Small intestine (tissue), 7 donors: ENCODE results near the gene C2CD2. TPM values are rescaled to one million over a fixed set of nuclear protein-coding genes. Genes with fewer than 3 reads are reported as not detected.

Experiments
- DNase-seq, 2 donors: peaks; one replicate each; pipeline versions ENCODE4 v3.0.0 to v3.0.0-alpha.2; 2013
- FAIRE-seq: peaks from 2 replicates; lab custom pipeline; 2012; peaks lifted over from hg19 to GRCh38; lab: Jason Lieb, UNC
- H3K27ac ChIP-seq, 3 donors: one replicate each; pipeline ENCODE4 v1.5.1; 2013; ENCODE audit warnings: low read length in 2 of 3, mild to moderate bottlenecking in 2 of 3, control low read depth in 1 of 3, inconsistent platforms in 1 of 3, low read depth in 1 of 3, moderate library complexity in 1 of 3
- H3K27me3 ChIP-seq, 3 donors: one replicate each; pipeline ENCODE4 v1.6.1; 2013; ENCODE audit warnings: low read length in 3 of 3, inconsistent platforms in 1 of 3; ENCODE audit not compliant: control insufficient read depth in 3 of 3, insufficient read depth in 3 of 3
- H3K36me3 ChIP-seq, 3 donors: one replicate each; pipeline ENCODE4 v1.6.1; 2013; ENCODE audit warnings: low read length in 3 of 3, inconsistent platforms in 1 of 3, low read depth in 1 of 3, mild to moderate bottlenecking in 1 of 3, moderate library complexity in 1 of 3; ENCODE audit not compliant: control insufficient read depth in 3 of 3, insufficient read depth in 2 of 3
- H3K4me1 ChIP-seq, 3 donors: one replicate each; pipeline ENCODE4 v1.6.1; 2013; ENCODE audit warnings: low read length in 2 of 3, inconsistent platforms in 1 of 3, low read depth in 1 of 3, mild to moderate bottlenecking in 1 of 3, moderate library complexity in 1 of 3; ENCODE audit not compliant: control insufficient read depth in 3 of 3, insufficient read depth in 2 of 3
- H3K4me3 ChIP-seq, 3 donors: one replicate each; pipeline ENCODE4 v1.5.1; 2013; ENCODE audit warnings: low read length in 3 of 3, control low read depth in 1 of 3, inconsistent platforms in 1 of 3, low read depth in 1 of 3, mild to moderate bottlenecking in 1 of 3, moderate library complexity in 1 of 3
- H3K9me3 ChIP-seq, 2 donors: one replicate each; pipeline ENCODE4 v1.6.1; 2013; ENCODE audit warnings: low read depth in 1 of 2, low read length in 1 of 2; ENCODE audit not compliant: control insufficient read depth in 2 of 2, insufficient read depth in 1 of 2
- WGBS, 3 donors: extraction: QIAGEN DNeasy Blood & Tissue Kit; methylation state at CpG; one replicate each; pipeline ENCODE4 v1.1.7; 2013; 5-methylcytosine and 5-hydroxymethylcytosine counted together
- polyA plus RNA-seq, 4 donors: library from polyadenylated mRNA; stranded (reverse) in 3 of 4; unstranded in 1 of 4; fragments of 200-250 nt in 3 of 4; fragments of 120-200 nt in 1 of 4; gene quantifications; one replicate each; pipeline versions ENCODE4 v1.2.1 to v1.2.3, GENCODE V29; 2013
- donor health status: healthy with polysubstance abuse.
- donor health status: control.
- donor health status: control.
- donor health status: Bipolar disorder and iron deficiency.
- donor health status: healthy.

Gene C2CD2
- polyA plus RNA-seq, 4 donors: 2.2 to 11.1 (median 6.7) TPM

DNA sequence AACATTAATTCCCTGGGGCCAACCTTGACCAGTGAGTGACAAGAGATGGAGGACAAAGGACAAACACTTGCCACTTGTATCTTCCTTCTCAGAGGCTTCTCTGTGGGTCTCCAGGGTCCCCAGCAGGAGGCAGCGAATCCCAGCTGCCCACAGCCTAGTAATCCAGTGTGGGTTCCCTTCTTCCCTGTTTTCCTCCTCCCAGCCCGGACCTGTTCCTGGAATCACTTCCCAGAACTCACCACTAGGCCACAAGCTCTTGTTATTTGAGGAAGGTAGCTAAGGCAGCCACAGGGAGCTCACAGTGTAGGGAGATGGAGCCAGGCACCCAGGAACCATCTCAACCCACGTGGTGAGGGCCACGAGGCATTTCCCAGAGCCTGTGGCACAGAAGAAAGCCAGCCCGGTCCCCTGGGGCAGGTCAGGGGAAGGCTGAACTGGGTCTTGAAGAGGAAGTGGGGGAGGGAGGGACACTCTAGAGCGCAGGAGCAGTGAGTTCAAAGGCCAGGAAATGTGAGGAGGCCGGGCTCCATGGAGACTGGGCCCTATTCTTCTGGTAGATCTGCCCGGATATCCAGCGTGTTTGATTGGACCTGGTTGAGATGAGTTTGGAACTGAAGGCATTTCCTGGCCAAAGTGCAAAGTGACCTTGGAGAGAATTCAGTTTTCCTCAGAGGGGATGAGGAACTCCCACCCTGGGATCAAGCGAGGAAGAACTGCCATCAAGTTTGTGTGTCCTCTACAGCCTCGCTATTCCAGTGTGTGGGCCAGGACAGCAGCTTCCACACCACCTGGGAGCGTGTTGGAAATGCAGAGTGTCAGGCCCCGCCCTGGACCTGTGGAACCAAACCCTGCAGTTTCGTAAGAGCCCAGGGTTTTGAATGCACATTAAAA is 20.3 kb upstream of the C2CD2 start:
- Histone ChIP-seq H3K27ac (peak overlapping the region in 1 of 3 donors; percentile 16), H3K4me3 (no peak overlapping the region), H3K27me3 (no peaks in the 10 kb centered on the region), H3K9me3 (no peaks in the 10 kb centered on the region), H3K36me3 (no peaks in the 10 kb centered on the region), H3K4me1 (peaks cover 0 to 15% (median 7%) of the 10 kb centered on the region in 3 donors)
- DNase-seq: peak; percentile 23 to 61
- WGBS, 3 donors: 58 to 62% (median 60%) methylated on average over 14 of the region's 14 CpGs
- FAIRE-seq: no peak

- Histone ChIP-seq H3K4me3 (no peak overlapping the region), H3K9me3 (no peaks in the 10 kb centered on the region), H3K27me3 (no peaks in the 10 kb centered on the region), H3K36me3 (no peaks in the 10 kb centered on the region), H3K27ac (peak overlapping the region in 1 of 3 donors; percentile 16), H3K4me1 (peaks cover 0 to 20% (median 7%) of the 10 kb centered on the region in 3 donors)
- WGBS, 3 donors: 24 to 75% (median 43%) methylated on average over 15 of the region's 15 CpGs
- DNase-seq (peak; percentile 36 to 88), FAIRE-seq (no peak)
Observed at GRCh38 chr21:41973427-41973831, 19.6 kb upstream of the C2CD2 start.

- WGBS, 3 donors: 88 to 95% (median 93%) methylated on average over 23 of the region's 23 CpGs
- H3K4me3 ChIP-seq: no peak overlapping the region
- H3K4me1 ChIP-seq: peaks cover 0 to 22% (median 7%) of the 10 kb centered on the region in 3 donors
- H3K9me3 ChIP-seq: no peaks in the 10 kb centered on the region
- H3K27ac ChIP-seq: no peak overlapping the region
- no peaks in the 10 kb centered on the region for H3K36me3 ChIP-seq
- FAIRE-seq (no peak), DNase-seq (no peak)
- H3K27me3 ChIP-seq: no peaks in the 10 kb centered on the region
Observed at GRCh38 chr21:41972511-41973205, 18.8 kb upstream of the C2CD2 start.

DNA sequence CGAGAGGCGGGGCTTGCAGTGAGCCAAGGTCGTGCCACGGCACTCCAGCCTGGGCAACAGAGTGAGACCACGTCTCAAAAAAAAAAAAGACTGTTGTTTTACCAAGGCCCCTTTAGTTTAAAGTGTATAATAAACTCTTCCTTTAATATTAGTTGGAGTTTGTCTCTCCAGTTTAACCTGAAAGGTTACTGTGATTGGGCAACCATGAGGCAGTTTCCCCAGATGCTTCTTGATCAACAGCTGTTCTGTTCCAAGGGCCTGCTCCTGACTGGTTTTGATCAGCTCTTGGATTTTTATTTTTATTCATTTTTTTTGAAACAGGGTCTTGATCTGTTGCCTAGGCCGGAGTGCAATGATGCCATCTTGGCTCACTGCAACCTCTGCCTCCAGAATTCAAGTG is 18.1 kb upstream of the C2CD2 start:
- no peaks in the 10 kb centered on the region for H3K27me3 ChIP-seq
- WGBS, 3 donors: 89 to 96% (median 91%) methylated on average over 6 of the region's 6 CpGs
- H3K4me1 ChIP-seq: peaks cover 0 to 22% (median 7%) of the 10 kb centered on the region in 3 donors
- H3K9me3 ChIP-seq: no peaks in the 10 kb centered on the region
- no peak overlapping the region for H3K27ac ChIP-seq
- no peaks in the 10 kb centered on the region for H3K36me3 ChIP-seq
- DNase-seq (no peak), FAIRE-seq (no peak)
- H3K4me3 ChIP-seq: no peak overlapping the region

DNA sequence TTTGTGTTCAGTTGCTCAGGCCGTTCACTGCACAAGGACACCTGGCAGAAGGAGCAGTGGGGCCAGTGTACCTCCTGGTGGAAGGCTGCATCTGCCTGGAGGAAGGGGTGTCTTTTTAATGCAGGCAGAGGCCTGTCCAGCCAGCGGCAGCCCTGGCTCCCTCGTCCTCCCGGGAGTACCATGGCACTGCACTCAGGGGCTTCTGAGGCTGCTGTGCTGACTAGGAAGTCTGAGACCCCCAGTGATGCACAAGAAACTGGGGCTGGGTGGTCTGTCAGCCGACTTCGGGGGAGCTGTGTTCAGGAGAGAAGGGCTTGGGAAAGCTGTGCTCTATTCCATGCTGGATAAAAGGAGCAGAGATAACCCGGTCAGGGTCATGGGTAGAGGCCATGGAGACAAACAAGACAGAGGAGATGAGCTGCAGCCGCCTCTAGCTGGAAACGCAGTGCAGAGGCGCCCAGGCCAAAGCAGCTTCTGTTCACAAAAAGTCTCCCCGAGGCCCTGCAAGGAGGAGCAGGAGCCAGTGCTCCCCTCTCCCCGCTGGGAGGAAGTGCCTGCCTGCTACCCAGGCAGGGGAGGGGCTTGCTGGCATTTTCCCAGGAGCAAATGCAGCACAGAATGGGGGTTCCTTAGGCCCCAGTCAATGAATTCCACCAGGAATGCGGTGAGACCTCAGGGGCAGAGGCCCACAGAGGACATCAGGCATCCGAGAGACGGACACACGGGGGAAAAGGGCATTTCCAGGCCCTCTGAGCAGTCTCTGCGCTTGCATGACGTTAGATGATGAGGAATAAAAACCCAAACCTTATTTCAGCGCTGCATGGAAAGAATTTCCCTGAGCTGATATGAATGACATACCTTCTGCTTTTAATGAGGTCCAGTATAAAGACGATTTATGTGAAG is 17.2 kb upstream of the C2CD2 start:
- no peak overlapping the region for H3K27ac ChIP-seq
- H3K27me3 ChIP-seq: no peaks in the 10 kb centered on the region
- FAIRE-seq (no peak), DNase-seq (no peak)
- H3K4me3 ChIP-seq: no peak overlapping the region
- no peaks in the 10 kb centered on the region for H3K9me3 ChIP-seq
- peaks cover 0 to 22% (median 7%) of the 10 kb centered on the region in 3 donors for H3K4me1 ChIP-seq
- WGBS, 3 donors: 82 to 89% (median 87%) methylated on average over 20 of the region's 20 CpGs
- H3K36me3 ChIP-seq: no peaks in the 10 kb centered on the region

- peaks cover 0 to 22% (median 7%) of the 10 kb centered on the region in 3 donors for H3K4me1 ChIP-seq
- no peaks in the 10 kb centered on the region for H3K9me3 ChIP-seq
- DNase-seq (no peak), FAIRE-seq (no peak)
- 90 to 96% (median 91%) methylated on average over 5 of the region's 5 CpGs for WGBS, 3 donors
- H3K27me3 ChIP-seq: no peaks in the 10 kb centered on the region
- H3K27ac ChIP-seq: no peak overlapping the region
- H3K36me3 ChIP-seq: no peaks in the 10 kb centered on the region
- H3K4me3 ChIP-seq: no peak overlapping the region
Observed at GRCh38 chr21:41970106-41970391, 16.2 kb upstream of the C2CD2 start.

GRCh38 chr21:41967708-41968107 is 13.9 kb upstream of the C2CD2 start:
- DNase-seq: no peak

More at GRCh38 chr21:41967708-41968107, 13.9 kb upstream of the C2CD2 start:
- FAIRE-seq: no peak
- Histone ChIP-seq H3K9me3 (no peaks in the 10 kb centered on the region), H3K27me3 (peaks cover 0 to 3% (median 0%) of the 10 kb centered on the region in 3 donors), H3K36me3 (no peaks in the 10 kb centered on the region), H3K4me3 (no peak overlapping the region), H3K27ac (no peak overlapping the region), H3K4me1 (peaks cover 0 to 9% (median 0%) of the 10 kb centered on the region in 3 donors)
- 81 to 95% (median 91%) methylated on average over 4 of the region's 4 CpGs for WGBS, 3 donors
